SK-N-SH (cell line): Measurements from ENCODE around the gene PRKAR1A. TPM values are rescaled to one million over a fixed set of nuclear protein-coding genes. Genes with fewer than 3 reads are reported as not detected.
"Not testable (repeated sequence)": the region's sequence is repeated elsewhere in the genome, so short reads cannot be mapped to it uniquely, and the experiment has no call there.

Source experiments
- CTCF ChIA-PET: fragments of 300-600, 350-600 bp; formaldehyde crosslinking; extraction: SDS; loops from one replicate; lab custom pipeline; 2021; lab: Yijun Ruan, JAX
- POLR2A ChIA-PET: fragments of 350-600 bp; sonication (Branson Sonifier 250); formaldehyde crosslinking; extraction: SDS; loops from one replicate; lab custom pipeline; 2020; ENCODE audit warnings: antibody characterized with exemption, inconsistent platforms; lab: Yijun Ruan, JAX
- DNase-seq: peaks from one replicate; pipeline ENCODE4 v3.0.0; 2012
- H2AFZ ChIP-seq: fragments of 200-600 bp; sonication (generic); 2 replicates; pipeline ENCODE4 v1.8.1; 2016; ENCODE audit warnings: antibody characterized with exemption, mild to moderate bottlenecking, low read depth
- H3F3A ChIP-seq: fragments of 200-600 bp; sonication (generic); replicated peaks from 2 replicates; pipeline ENCODE3; 2016; ENCODE audit warnings: antibody characterized with exemption, mild to moderate bottlenecking; ENCODE audit not compliant: insufficient read depth
- H3K27ac ChIP-seq, 2 experiments: fragments of 200-500 bp in 1 of 2; fragments of 200-600 bp in 1 of 2; sonication (Bioruptor generic) in 1 of 2; sonication (generic), shearing (Covaris generic) in 1 of 2; 2 replicates each; pipeline versions ENCODE4 v1.5.1 to v1.6.1; 2014 to 2016; ENCODE audit warnings: low read depth in 2 of 2, inconsistent platforms in 1 of 2, low read length in 1 of 2, mild to moderate bottlenecking in 1 of 2, mixed read lengths in 1 of 2
- H3K27me3 ChIP-seq: fragments of 200-600 bp; sonication (generic), shearing (Covaris generic); 2 replicates; pipeline ENCODE4 v1.6.1; 2016; ENCODE audit warnings: mixed run types; ENCODE audit not compliant: insufficient read depth
- H3K36me3 ChIP-seq, 2 experiments: fragments of 200-500 bp in 1 of 2; fragments of 200-600 bp in 1 of 2; sonication (Bioruptor generic) in 1 of 2; sonication (generic) in 1 of 2; replicated peaks in 1 of 2; 2 replicates each; pipeline versions ENCODE3 to v1.5.1; 2014 to 2016; ENCODE audit warnings: low read length in 1 of 2, mild to moderate bottlenecking in 1 of 2; ENCODE audit not compliant: insufficient read depth in 2 of 2, control insufficient read depth in 1 of 2
- H3K4me1 ChIP-seq, 2 experiments: fragments of 200-500 bp in 1 of 2; fragments of 200-600 bp in 1 of 2; sonication (Bioruptor generic) in 1 of 2; sonication (generic), shearing (Covaris generic) in 1 of 2; 2 replicates each; pipeline versions ENCODE4 v1.5.1 to v1.6.1; 2014 to 2016; ENCODE audit warnings: low read depth in 1 of 2, low read length in 1 of 2, mixed run types in 1 of 2; ENCODE audit not compliant: insufficient read depth in 2 of 2, control insufficient read depth in 1 of 2
- H3K4me2 ChIP-seq: fragments of 200-600 bp; sonication (generic), shearing (Covaris generic); 2 replicates; pipeline ENCODE4 v1.6.1; 2017; ENCODE audit warnings: mixed run types
- H3K4me3 ChIP-seq, 2 experiments: fragments of 200-500 bp in 1 of 2; fragments of 200-600 bp in 1 of 2; sonication (Bioruptor generic) in 1 of 2; sonication (generic), shearing (Covaris generic) in 1 of 2; 2 replicates each; pipeline versions ENCODE4 v1.5.1 to v1.8.1; 2014 to 2016; ENCODE audit warnings: low read depth in 2 of 2, inconsistent platforms in 1 of 2, low read length in 1 of 2, mild to moderate bottlenecking in 1 of 2, mixed read lengths in 1 of 2, moderate library complexity in 1 of 2
- H3K79me2 ChIP-seq: fragments of 200-600 bp; sonication (generic); 2 replicates; pipeline ENCODE4 v1.8.1; 2017; ENCODE audit warnings: mild to moderate bottlenecking; ENCODE audit not compliant: insufficient read depth
- H3K9ac ChIP-seq: fragments of 200-600 bp; sonication (generic); 2 replicates; pipeline ENCODE4 v1.6.1; 2017; ENCODE audit warnings: mixed run types
- H3K9me2 ChIP-seq: fragments of 200-600 bp; sonication (generic); 2 replicates; pipeline ENCODE4 v1.6.1; 2017; ENCODE audit warnings: mixed run types
- H3K9me3 ChIP-seq: fragments of 200-600 bp; sonication (generic); 2 replicates; pipeline ENCODE4 v1.6.1; 2017; ENCODE audit warnings: mixed run types, mild to moderate bottlenecking, moderate library complexity
- H4K20me1 ChIP-seq: fragments of 200-600 bp; sonication (generic); 2 replicates; pipeline ENCODE4 v1.6.1; 2017; ENCODE audit warnings: mild to moderate bottlenecking, mixed run types; ENCODE audit not compliant: insufficient read depth
- CHD2 ChIP-seq: fragments of 150-350 bp; IDR thresholded peaks from 2 replicates; pipeline ENCODE4 v1.6.1; 2018; ENCODE audit warnings: low read length; ENCODE audit not compliant: partially characterized antibody
- ELF1 ChIP-seq: IDR thresholded peaks from 2 replicates; pipeline ENCODE4 v1.4.0; 2012
- EZH2phosphoT487 ChIP-seq: fragments of 200-600 bp; sonication (generic); IDR thresholded peaks from 2 replicates; pipeline ENCODE4 v1.6.1; 2017; ENCODE audit warnings: low read depth, mixed run types, mild to moderate bottlenecking, antibody characterized with exemption, moderate library complexity, borderline replicate concordance
- FOSL2 ChIP-seq: IDR thresholded peaks from 2 replicates; pipeline ENCODE4 v1.4.0; 2012; ENCODE audit warnings: low read depth, mild to moderate bottlenecking, moderate library complexity, borderline replicate concordance
- GABPA ChIP-seq: IDR thresholded peaks from 2 replicates; pipeline ENCODE4 v1.4.0; 2012; ENCODE audit warnings: low read depth, mild to moderate bottlenecking
- JUND ChIP-seq: IDR thresholded peaks from 2 replicates; pipeline ENCODE4 v1.4.0; 2012
- MXI1 ChIP-seq: IDR thresholded peaks from 2 replicates; pipeline ENCODE4 v1.6.1; 2012; ENCODE audit warnings: mild to moderate bottlenecking, low read depth, low read length, improper control_type of control experiment
- NRF1 ChIP-seq: IDR thresholded peaks from 2 replicates; pipeline ENCODE4 v1.6.1; 2012; ENCODE audit warnings: low read depth, mild to moderate bottlenecking, low read length
- POLR2AphosphoS5 ChIP-seq: IDR thresholded peaks from 2 replicates; pipeline ENCODE4 v1.6.1; 2012; ENCODE audit warnings: low read depth, low read length
- RAD21 ChIP-seq: IDR thresholded peaks from 2 replicates; pipeline ENCODE4 v1.6.1; 2012; ENCODE audit warnings: mild to moderate bottlenecking, low read length
- SIN3A ChIP-seq: IDR thresholded peaks from 2 replicates; pipeline ENCODE4 v1.6.1; 2012; ENCODE audit warnings: low read depth, mild to moderate bottlenecking, low read length, moderate library complexity, borderline replicate concordance
- USF1 ChIP-seq: IDR thresholded peaks from 2 replicates; pipeline ENCODE4 v1.4.0; 2012; ENCODE audit warnings: low read depth, borderline replicate concordance
- WGBS: methylation state at CpG from one replicate; pipeline ENCODE4 v1.1.6; 2017; ENCODE audit warnings: low lambda C conversion rate; 5-methylcytosine and 5-hydroxymethylcytosine counted together
- polyA plus RNA-seq, 3 experiments: library from polyadenylated mRNA; depleted of rRNA; stranded (reverse); fragments of >200 nt; gene quantifications; 2 replicates each; pipeline ENCODE4 v1.2.3, GENCODE V29; 2012
- TF ChIP-seq, protein P1 (sequence below): fragments of 200-600 bp; sonication (generic); IDR thresholded peaks from 2 replicates; pipeline ENCODE4 v1.6.1; 2017; ENCODE audit warnings: antibody characterized with exemption, mild to moderate bottlenecking, moderate library complexity

Gene PRKAR1A
- polyA plus RNA-seq, 1 of the 3 experiments (the other 2 are of a cell fraction): 195 TPM

GRCh38 chr17:68518063-68518815, 6.0 kb downstream of the PRKAR1A start:
- ChIA-PET CTCF (interaction anchor here (1.5 kb wide), 1 partner anchor 17 kb away, joined by 3 read pairs; no protein-coding TSS in a partner anchor), POLR2A (no interaction called here)
- 94% methylated on average over 8 of the region's 9 CpGs for WGBS
- no peak overlapping the region for H3K9ac ChIP-seq
- H3K27ac ChIP-seq: no peak overlapping the region
- H2AFZ ChIP-seq: no peak overlapping the region
- H3K9me3 ChIP-seq: no peaks in the 10 kb centered on the region
- peaks cover 17 to 28% of the 10 kb centered on the region in 2 experiments; a peak in 2 of 4 replicates for H3K4me1 ChIP-seq
- H3K4me2 ChIP-seq: no peak overlapping the region
- H3K36me3 ChIP-seq: peaks cover 62 to 73% of the 10 kb centered on the region in 2 experiments
- H3K79me2 ChIP-seq: peaks cover 95% of the 10 kb centered on the region
- no peak for TF ChIP-seq GABPA
- no peak for TF ChIP-seq SIN3A
- no peak for TF ChIP-seq ELF1
- TF ChIP-seq USF1: no peak
- no peak for TF ChIP-seq CHD2
- TF ChIP-seq, protein P1, sequence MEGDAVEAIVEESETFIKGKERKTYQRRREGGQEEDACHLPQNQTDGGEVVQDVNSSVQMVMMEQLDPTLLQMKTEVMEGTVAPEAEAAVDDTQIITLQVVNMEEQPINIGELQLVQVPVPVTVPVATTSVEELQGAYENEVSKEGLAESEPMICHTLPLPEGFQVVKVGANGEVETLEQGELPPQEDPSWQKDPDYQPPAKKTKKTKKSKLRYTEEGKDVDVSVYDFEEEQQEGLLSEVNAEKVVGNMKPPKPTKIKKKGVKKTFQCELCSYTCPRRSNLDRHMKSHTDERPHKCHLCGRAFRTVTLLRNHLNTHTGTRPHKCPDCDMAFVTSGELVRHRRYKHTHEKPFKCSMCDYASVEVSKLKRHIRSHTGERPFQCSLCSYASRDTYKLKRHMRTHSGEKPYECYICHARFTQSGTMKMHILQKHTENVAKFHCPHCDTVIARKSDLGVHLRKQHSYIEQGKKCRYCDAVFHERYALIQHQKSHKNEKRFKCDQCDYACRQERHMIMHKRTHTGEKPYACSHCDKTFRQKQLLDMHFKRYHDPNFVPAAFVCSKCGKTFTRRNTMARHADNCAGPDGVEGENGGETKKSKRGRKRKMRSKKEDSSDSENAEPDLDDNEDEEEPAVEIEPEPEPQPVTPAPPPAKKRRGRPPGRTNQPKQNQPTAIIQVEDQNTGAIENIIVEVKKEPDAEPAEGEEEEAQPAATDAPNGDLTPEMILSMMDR: no peak
- TF ChIP-seq POLR2AphosphoS5: no peak
- TF ChIP-seq NRF1: no peak
- no peak for TF ChIP-seq EZH2phosphoT487
- TF ChIP-seq RAD21: no peak
- TF ChIP-seq FOSL2: no peak
- TF ChIP-seq MXI1: no peak
- no peak for TF ChIP-seq JUND
- TF ChIP-seq, all 33 proteins: peak for 0
- Histone ChIP-seq H3K9me2 (no peaks in the 10 kb centered on the region), H3K4me3 (no peak overlapping the region), H3K27me3 (no peaks in the 10 kb centered on the region), H4K20me1 (peaks cover 81% of the 10 kb centered on the region), H3F3A (peaks cover 3% of the 10 kb centered on the region)
- no peak for DNase-seq

DNA sequence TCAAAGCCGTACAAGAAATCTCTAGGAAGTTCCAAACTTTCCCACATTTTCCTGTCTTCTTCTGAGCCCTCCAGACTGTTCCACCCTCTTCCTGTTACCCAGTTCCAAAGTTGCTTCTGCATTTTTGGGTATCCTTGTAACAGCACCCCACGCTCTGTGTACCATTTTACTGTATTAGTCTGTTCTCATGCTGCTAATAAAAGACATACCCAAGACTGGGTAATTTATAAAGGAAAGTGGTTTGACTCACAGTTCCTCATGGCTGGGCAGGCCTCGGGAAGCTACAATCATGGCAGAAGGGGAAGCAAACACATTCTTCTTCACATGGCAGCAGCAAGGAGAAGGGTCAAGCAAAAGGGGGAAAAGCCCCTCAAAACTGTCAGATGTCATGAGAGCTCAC, 6.8 kb downstream of the PRKAR1A start:
- H3K36me3 ChIP-seq: peaks cover 70 to 81% of the 10 kb centered on the region in 2 experiments
- H3K27ac ChIP-seq, H3K4me3 ChIP-seq, H3K27me3 ChIP-seq, H2AFZ ChIP-seq, H3K9me3 ChIP-seq, H3F3A ChIP-seq, POLR2A ChIA-PET, H3K9me2 ChIP-seq, H3K4me2 ChIP-seq, H3K9ac ChIP-seq, DNase-seq: not testable (repeated sequence)
- CTCF ChIA-PET: interaction anchor here (1.5 kb wide), 1 partner anchor 18 kb away, joined by 3 read pairs; no protein-coding TSS in a partner anchor
- peaks cover 73% of the 10 kb centered on the region for H4K20me1 ChIP-seq
- H3K79me2 ChIP-seq: peaks cover 95% of the 10 kb centered on the region
- 94% methylated on average over 3 of the region's 3 CpGs for WGBS
- peaks cover 17 to 23% of the 10 kb centered on the region in 2 experiments; a peak in 2 of 4 replicates for H3K4me1 ChIP-seq
